GM06990 (cell line): ENCODE data around the gene ZNF638.

Experiments
- DNase-seq: peaks from one replicate; pipeline ENCODE4 v3.0.0-alpha.2; 2011; ENCODE audit not compliant: insufficient read length; ENCODE audit errors: extremely low read depth
- H3K27me3 ChIP-seq: replicated peaks from 2 replicates; pipeline ENCODE4 v1.6.0; 2011; ENCODE audit warnings: low read length; ENCODE audit not compliant: control insufficient read depth, insufficient read depth
- H3K36me3 ChIP-seq: 2 replicates; pipeline ENCODE4 v1.5.1; 2011; ENCODE audit warnings: low read length; ENCODE audit not compliant: control insufficient read depth, insufficient read depth
- H3K4me3 ChIP-seq: replicated peaks from 2 replicates; pipeline ENCODE4 v1.5.1; 2011; ENCODE audit warnings: low read depth, mild to moderate bottlenecking, control low read depth, low read length
- TF ChIP-seq, protein P1 (sequence below): IDR thresholded peaks from 2 replicates; pipeline ENCODE4 v1.5.1; 2011; ENCODE audit warnings: low read length, control low read depth, mild to moderate bottlenecking, inconsistent platforms; ENCODE audit not compliant: insufficient read depth, poor library complexity, severe bottlenecking

The ZNF638 gene

GRCh38 chr2:71461304-71461671 lies 129.7 kb downstream of the ZNF638 start:
- DNase-seq, result no peak
- TF ChIP-seq, protein P1, sequence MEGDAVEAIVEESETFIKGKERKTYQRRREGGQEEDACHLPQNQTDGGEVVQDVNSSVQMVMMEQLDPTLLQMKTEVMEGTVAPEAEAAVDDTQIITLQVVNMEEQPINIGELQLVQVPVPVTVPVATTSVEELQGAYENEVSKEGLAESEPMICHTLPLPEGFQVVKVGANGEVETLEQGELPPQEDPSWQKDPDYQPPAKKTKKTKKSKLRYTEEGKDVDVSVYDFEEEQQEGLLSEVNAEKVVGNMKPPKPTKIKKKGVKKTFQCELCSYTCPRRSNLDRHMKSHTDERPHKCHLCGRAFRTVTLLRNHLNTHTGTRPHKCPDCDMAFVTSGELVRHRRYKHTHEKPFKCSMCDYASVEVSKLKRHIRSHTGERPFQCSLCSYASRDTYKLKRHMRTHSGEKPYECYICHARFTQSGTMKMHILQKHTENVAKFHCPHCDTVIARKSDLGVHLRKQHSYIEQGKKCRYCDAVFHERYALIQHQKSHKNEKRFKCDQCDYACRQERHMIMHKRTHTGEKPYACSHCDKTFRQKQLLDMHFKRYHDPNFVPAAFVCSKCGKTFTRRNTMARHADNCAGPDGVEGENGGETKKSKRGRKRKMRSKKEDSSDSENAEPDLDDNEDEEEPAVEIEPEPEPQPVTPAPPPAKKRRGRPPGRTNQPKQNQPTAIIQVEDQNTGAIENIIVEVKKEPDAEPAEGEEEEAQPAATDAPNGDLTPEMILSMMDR, result no peak
- Histone ChIP-seq H3K36me3 (no peaks in the 10 kb centered on the region), H3K4me3 (no peak overlapping the region), H3K27me3 (peaks cover 1% of the 10 kb centered on the region; the same call in 1 of the 2 replicates)

DNA sequence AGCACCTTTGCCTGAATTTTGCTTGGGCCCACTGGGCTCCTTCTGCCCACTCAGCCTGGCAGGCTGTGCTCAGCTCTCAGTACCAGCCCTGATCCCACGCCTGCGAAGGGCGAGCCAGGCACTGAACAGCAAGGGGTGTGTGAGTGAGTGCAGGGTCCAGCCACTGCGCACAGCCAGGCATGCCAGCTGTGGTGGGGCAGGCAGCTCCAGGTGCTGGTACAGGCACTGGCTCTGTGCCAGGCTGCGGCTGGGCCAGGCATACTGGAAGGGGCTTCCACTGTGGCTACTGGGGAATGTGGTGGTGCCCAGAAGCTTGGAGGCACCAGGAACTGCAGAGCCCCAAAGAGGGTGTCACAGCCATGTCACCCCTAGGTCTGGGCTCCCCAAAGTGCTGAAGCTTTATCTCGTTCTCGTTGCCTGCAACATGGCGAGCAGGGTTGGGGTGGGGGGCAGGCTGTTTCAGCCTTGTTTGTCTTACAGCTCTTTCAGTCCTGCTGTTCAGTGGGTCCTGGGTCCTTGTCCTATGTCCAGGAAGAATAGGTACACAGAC lies 130.5 kb downstream of the ZNF638 start:
- peaks cover 1% of the 10 kb centered on the region; the same call in 1 of the 2 replicates for H3K27me3 ChIP-seq
- DNase-seq, result no peak
- TF ChIP-seq, protein P1, result no peak
- no peaks in the 10 kb centered on the region for H3K36me3 ChIP-seq
- H3K4me3 ChIP-seq, result no peak overlapping the region

DNA sequence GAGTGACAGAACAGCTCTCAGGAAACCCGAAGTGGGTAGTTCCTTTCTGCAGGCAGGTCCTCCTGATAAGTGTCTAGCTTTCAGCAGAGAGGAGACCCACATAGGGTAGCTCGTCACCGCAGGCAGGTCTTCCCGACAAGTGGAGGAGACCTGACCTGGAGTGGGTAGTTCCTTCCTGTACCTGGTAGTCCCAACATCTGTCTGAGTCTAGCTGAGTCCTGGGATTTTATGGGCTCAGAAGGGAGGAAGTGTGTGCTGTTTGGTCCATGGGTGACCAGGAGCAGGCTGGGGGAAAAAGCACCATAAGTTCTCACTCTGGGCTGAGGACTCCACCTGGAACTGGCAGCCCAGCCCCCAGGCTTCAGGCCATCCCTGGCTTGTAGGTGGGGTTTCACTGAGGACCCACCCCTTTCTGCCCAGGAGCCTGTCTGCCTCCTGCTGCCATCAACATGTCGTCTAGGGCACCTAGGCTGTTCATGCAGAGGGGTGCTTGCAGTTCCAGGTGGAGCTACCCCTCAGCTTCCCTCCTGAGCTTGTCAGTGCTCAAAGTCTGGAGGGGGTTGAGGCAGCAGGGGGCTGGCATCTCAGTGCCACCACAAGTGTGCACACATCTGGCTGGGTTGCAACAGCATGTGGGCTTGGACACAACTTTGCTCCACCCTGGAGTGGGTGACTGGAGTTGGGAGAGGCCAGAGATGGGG lies 131.2 kb downstream of the ZNF638 start:
- TF ChIP-seq, protein P1, result no peak
- peaks cover 1% of the 10 kb centered on the region; the same call in 1 of the 2 replicates for H3K27me3 ChIP-seq
- no peak for DNase-seq
- no peak overlapping the region for H3K4me3 ChIP-seq
- H3K36me3 ChIP-seq, result no peaks in the 10 kb centered on the region

GRCh38 chr2:71463342-71463654 lies 131.7 kb downstream of the ZNF638 start:
- TF ChIP-seq, protein P1, result no peak
- H3K4me3 ChIP-seq, result no peak overlapping the region
- DNase-seq, result no peak
- H3K36me3 ChIP-seq, result no peaks in the 10 kb centered on the region
- peaks cover 4% of the 10 kb centered on the region for H3K27me3 ChIP-seq

GRCh38 chr2:71464389-71464788 lies 132.8 kb downstream of the ZNF638 start:
- TF ChIP-seq, protein P1, result no peak
- no peak for DNase-seq
- Histone ChIP-seq H3K36me3 (no peaks in the 10 kb centered on the region), H3K27me3 (peaks cover 4% of the 10 kb centered on the region), H3K4me3 (no peak overlapping the region)
